Measurements from ENCODE around the gene SPATC1L. TPM values are rescaled to one million over a fixed set of nuclear protein-coding genes. Genes with fewer than 3 reads are reported as not detected.
"Not testable (repeated sequence)": the region's sequence is repeated elsewhere in the genome, so short reads cannot be mapped to it uniquely, and the experiment has no call there.

SPATC1L gene
- total RNA-seq, 1 experiment from 2014 or later, result 11.3 TPM

- TF ChIP-seq CTCF (IDR thresholded peaks at IDR 0.05; ENCODE audit: unreplicated experiment), result no peak
- H3K9me3 Mint-ChIP-seq (ENCODE audit: unreplicated experiment), result no peaks in the 10 kb centered on the region
- BruUV-seq (replicated peaks), result no TSS peak
- H3K27me3 Mint-ChIP-seq (ENCODE audit: insufficient read depth, unreplicated experiment), result no peaks in the 10 kb centered on the region
- H3K4me1 Mint-ChIP-seq (ENCODE audit: insufficient read depth, unreplicated experiment), result peaks cover 20% of the 10 kb centered on the region
- no peak for DNase-seq (ENCODE audit: unreplicated experiment)
- ChIA-PET CTCF (interaction anchor here (1.3 kb wide), 1 partner anchor 43 kb away, joined by 7 read pairs; no protein-coding TSS in a partner anchor), POLR2A (interaction anchor here (0.6 to 0.8 kb wide), 2 partner anchors 33 to 211 kb away, joined by 3 read pairs; no protein-coding TSS in a partner anchor)
- peak overlapping the region; percentile 87 for H3K27ac Mint-ChIP-seq (ENCODE audit: low read depth, unreplicated experiment)
- intact Hi-C loops (cut with micrococcal nuclease), result no loop called here
- H3K36me3 Mint-ChIP-seq (ENCODE audit: insufficient read depth, unreplicated experiment), result peaks cover 11% of the 10 kb centered on the region
- peak overlapping the region; percentile 89 for H3K4me3 Mint-ChIP-seq (ENCODE audit: unreplicated experiment)
Measured at GRCh38 chr21:46185716-46186115, 1.5 kb upstream of the SPATC1L start.

GRCh38 chr21:46184625-46185555, 631 bp upstream of the SPATC1L start:
- H3K36me3 Mint-ChIP-seq (ENCODE audit: insufficient read depth, unreplicated experiment), result peaks cover 11% of the 10 kb centered on the region
- CTCF ChIA-PET, result no interaction called here
- peak overlapping the region; percentile 89 for H3K4me3 Mint-ChIP-seq (ENCODE audit: unreplicated experiment)
- POLR2A ChIA-PET, result interaction anchor here (0.8 kb wide), 1 partner anchor 210 kb away, joined by 3 read pairs; no protein-coding TSS in a partner anchor
- BruUV-seq (replicated peaks), result no TSS peak
- intact Hi-C loops (cut with micrococcal nuclease), result no loop called here
- TF ChIP-seq CTCF (IDR thresholded peaks at IDR 0.05; ENCODE audit: unreplicated experiment), result no peak
- H3K4me1 Mint-ChIP-seq (ENCODE audit: insufficient read depth, unreplicated experiment), result peaks cover 20% of the 10 kb centered on the region
- H3K27ac Mint-ChIP-seq (ENCODE audit: low read depth, unreplicated experiment), result peak overlapping the region; percentile 87
- no peaks in the 10 kb centered on the region for H3K27me3 Mint-ChIP-seq (ENCODE audit: insufficient read depth, unreplicated experiment)
- peak; percentile 76 for DNase-seq (ENCODE audit: unreplicated experiment)
- no peaks in the 10 kb centered on the region for H3K9me3 Mint-ChIP-seq (ENCODE audit: unreplicated experiment)

GRCh38 chr21:46183337-46183909, 836 bp downstream of the SPATC1L start:
- BruUV-seq (replicated peaks); H3K4me1 Mint-ChIP-seq (ENCODE audit: insufficient read depth, unreplicated experiment); intact Hi-C loops (cut with micrococcal nuclease); H3K27ac Mint-ChIP-seq (ENCODE audit: low read depth, unreplicated experiment); H3K36me3 Mint-ChIP-seq (ENCODE audit: insufficient read depth, unreplicated experiment); DNase-seq (ENCODE audit: unreplicated experiment); POLR2A ChIA-PET; H3K9me3 Mint-ChIP-seq (ENCODE audit: unreplicated experiment); H3K27me3 Mint-ChIP-seq (ENCODE audit: insufficient read depth, unreplicated experiment): not testable (repeated sequence)
- H3K4me3 Mint-ChIP-seq (ENCODE audit: unreplicated experiment), result peak overlapping the region; percentile 89
- CTCF ChIA-PET, result interaction anchor here (0.5 to 1.4 kb wide), 2 partner anchors 15 to 41 kb away, joined by 3 to 5 read pairs; no protein-coding TSS in a partner anchor

GRCh38 chr21:46182548-46183336, 1.5 kb downstream of the SPATC1L start:
- Mint-ChIP-seq H3K36me3 (ENCODE audit: insufficient read depth, unreplicated experiment) (no peaks in the 10 kb centered on the region), H3K27me3 (ENCODE audit: insufficient read depth, unreplicated experiment) (no peaks in the 10 kb centered on the region), H3K4me1 (ENCODE audit: insufficient read depth, unreplicated experiment) (peaks cover under 1% of the 10 kb centered on the region), H3K4me3 (ENCODE audit: unreplicated experiment) (peak overlapping the region; percentile 89), H3K9me3 (ENCODE audit: unreplicated experiment) (peaks cover 3% of the 10 kb centered on the region), H3K27ac (ENCODE audit: low read depth, unreplicated experiment) (no peak overlapping the region)
- intact Hi-C loops (cut with micrococcal nuclease), result no loop called here
- ChIA-PET CTCF (interaction anchor here (0.5 to 1.4 kb wide), 2 partner anchors 15 to 40 kb away, joined by 3 to 5 read pairs; no protein-coding TSS in a partner anchor), POLR2A (no interaction called here)
- no peak for DNase-seq (ENCODE audit: unreplicated experiment)
- no TSS peak for BruUV-seq (replicated peaks)
- TF ChIP-seq CTCF (IDR thresholded peaks at IDR 0.05; ENCODE audit: unreplicated experiment), result no peak
